ENCODE measurements around the gene HOXD10. TPM values are rescaled to one million over a fixed set of nuclear protein-coding genes. Genes with fewer than 3 reads are reported as not detected.

Gene HOXD10
- total and polyA plus RNA-seq, 9 of the 15 experiments (the other 6 are each of a cell fraction or from before 2014, with no cell fraction given): not detected

DNA sequence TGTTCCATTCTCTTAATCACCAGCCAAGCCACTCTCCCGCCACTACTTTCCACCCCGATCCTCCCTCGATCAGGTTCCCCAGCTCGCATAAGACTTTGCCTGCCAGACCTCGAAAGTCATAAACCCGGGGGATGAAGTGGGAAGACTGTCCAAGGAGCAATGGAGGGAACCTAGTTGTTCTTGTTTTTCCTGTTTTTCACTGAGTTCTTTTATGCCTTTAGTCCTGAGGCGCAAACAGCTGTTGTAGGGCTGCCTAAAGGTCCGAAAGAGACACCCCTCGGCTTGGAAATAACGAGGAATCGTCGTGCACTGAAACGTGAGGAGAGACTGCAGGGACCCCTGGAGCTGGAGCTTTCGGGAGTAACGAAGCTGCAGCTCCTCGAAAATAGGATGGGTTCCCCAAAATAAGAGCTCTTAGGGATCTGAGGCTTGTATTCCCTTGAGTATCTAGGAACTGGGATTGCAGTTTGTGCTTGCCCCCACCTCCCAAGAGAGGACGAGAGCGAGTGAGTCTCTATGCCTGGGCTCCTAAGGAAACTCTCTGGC, 18.7 kb upstream of the HOXD10 start:
- intact Hi-C loops (cut with micrococcal nuclease): loop anchor here (1.0 to 5.0 kb wide), 6 partner anchors 221 to 1351 kb away; no protein-coding TSS in a partner anchor
- Histone ChIP-seq H3K27ac (ENCODE audit: extremely low read depth, low read depth, low read length) (no peak overlapping the region), H3K4me1 (replicated peaks in 1 of 2; ENCODE audit: control insufficient read depth in 2 of 2, insufficient read depth in 2 of 2, low read length in 2 of 2) (peaks cover 8 to 29% of the 10 kb centered on the region in 2 experiments), H3K27me3 (ENCODE audit: control insufficient read depth in 2 of 2, insufficient read depth in 2 of 2, low read length in 2 of 2) (peaks cover 77 to 82% of the 10 kb centered on the region in 2 experiments), H3K9me3 (replicated peaks; ENCODE audit: control insufficient read depth, insufficient read depth, low read depth, low read length) (no peaks in the 10 kb centered on the region), H3K4me3 (no peak overlapping the region), H3K79me2 (ENCODE audit: control insufficient read depth, insufficient read depth, low read length) (no peaks in the 10 kb centered on the region), H2AFZ (ENCODE audit: low read depth, low read length) (peak overlapping the region; percentile 79; the same call in 1 of the 2 replicates), H3K9me1 (ENCODE audit: control insufficient read depth, insufficient read depth, low read length) (no peaks in the 10 kb centered on the region), H3K36me3 (ENCODE audit: control insufficient read depth, insufficient read depth, low read length) (no peaks in the 10 kb centered on the region), H4K20me1 (replicated peaks; ENCODE audit: control insufficient read depth, insufficient read depth, low read length) (peaks cover 17% of the 10 kb centered on the region; the same call in 1 of the 2 replicates), H3K9ac (ENCODE audit: insufficient read depth in 1 of 2, low read depth in 2 of 2, low read length in 2 of 2) (peak overlapping the region in 1 of 2 experiments; percentile 92; a peak in 2 of 4 replicates), H3K4me2 (ENCODE audit: insufficient read depth, low read length) (peak overlapping the region; percentile 72)
- no peak for TF ChIP-seq ZBTB8A (IDR thresholded peaks at IDR 0.05; ENCODE audit: partially characterized antibody)
- peak in 1 of 2 experiments; percentile 19; a peak in 1 of 4 replicates for TF ChIP-seq NRF1 (conservative IDR thresholded peaks at IDR 0.05 in 1 of 2, IDR thresholded peaks at IDR 0.05 in 1 of 2)
- 0 out of 2 replicates have a peak, but pooled peaks have one; percentile 37 for TF ChIP-seq ELF4 (CRISPR knock-in tag; IDR thresholded peaks at IDR 0.05)
- 0 out of 2 replicates have a peak, but pooled peaks have one; percentile 0 for TF ChIP-seq CC2D1A (IDR thresholded peaks at IDR 0.05)
- TF ChIP-seq ZNF431 (CRISPR knock-in tag; IDR thresholded peaks at IDR 0.05): no peak
- TF ChIP-seq, protein P1, sequence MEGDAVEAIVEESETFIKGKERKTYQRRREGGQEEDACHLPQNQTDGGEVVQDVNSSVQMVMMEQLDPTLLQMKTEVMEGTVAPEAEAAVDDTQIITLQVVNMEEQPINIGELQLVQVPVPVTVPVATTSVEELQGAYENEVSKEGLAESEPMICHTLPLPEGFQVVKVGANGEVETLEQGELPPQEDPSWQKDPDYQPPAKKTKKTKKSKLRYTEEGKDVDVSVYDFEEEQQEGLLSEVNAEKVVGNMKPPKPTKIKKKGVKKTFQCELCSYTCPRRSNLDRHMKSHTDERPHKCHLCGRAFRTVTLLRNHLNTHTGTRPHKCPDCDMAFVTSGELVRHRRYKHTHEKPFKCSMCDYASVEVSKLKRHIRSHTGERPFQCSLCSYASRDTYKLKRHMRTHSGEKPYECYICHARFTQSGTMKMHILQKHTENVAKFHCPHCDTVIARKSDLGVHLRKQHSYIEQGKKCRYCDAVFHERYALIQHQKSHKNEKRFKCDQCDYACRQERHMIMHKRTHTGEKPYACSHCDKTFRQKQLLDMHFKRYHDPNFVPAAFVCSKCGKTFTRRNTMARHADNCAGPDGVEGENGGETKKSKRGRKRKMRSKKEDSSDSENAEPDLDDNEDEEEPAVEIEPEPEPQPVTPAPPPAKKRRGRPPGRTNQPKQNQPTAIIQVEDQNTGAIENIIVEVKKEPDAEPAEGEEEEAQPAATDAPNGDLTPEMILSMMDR (IDR thresholded peaks at IDR 0.05 in 2 of 3, conservative IDR thresholded peaks at IDR 0.05 in 1 of 3; ENCODE audit: insufficient read depth in 2 of 3, low read depth in 1 of 3, low read length in 3 of 3): 0 out of 6 replicates have a peak, but pooled peaks of 1 of the 3 experiments have one; percentile 7
- TF ChIP-seq, protein P2, sequence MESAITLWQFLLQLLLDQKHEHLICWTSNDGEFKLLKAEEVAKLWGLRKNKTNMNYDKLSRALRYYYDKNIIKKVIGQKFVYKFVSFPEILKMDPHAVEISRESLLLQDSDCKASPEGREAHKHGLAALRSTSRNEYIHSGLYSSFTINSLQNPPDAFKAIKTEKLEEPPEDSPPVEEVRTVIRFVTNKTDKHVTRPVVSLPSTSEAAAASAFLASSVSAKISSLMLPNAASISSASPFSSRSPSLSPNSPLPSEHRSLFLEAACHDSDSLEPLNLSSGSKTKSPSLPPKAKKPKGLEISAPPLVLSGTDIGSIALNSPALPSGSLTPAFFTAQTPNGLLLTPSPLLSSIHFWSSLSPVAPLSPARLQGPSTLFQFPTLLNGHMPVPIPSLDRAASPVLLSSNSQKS (CRISPR knock-in tag; IDR thresholded peaks at IDR 0.05): no peak
- TF ChIP-seq, protein P3, sequence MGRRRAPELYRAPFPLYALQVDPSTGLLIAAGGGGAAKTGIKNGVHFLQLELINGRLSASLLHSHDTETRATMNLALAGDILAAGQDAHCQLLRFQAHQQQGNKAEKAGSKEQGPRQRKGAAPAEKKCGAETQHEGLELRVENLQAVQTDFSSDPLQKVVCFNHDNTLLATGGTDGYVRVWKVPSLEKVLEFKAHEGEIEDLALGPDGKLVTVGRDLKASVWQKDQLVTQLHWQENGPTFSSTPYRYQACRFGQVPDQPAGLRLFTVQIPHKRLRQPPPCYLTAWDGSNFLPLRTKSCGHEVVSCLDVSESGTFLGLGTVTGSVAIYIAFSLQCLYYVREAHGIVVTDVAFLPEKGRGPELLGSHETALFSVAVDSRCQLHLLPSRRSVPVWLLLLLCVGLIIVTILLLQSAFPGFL (CRISPR knock-in tag; IDR thresholded peaks at IDR 0.05): 0 out of 2 replicates have a peak, but pooled peaks have one; percentile 35
- TF ChIP-seq ZSCAN29 (IDR thresholded peaks at IDR 0.05): no peak
- in situ Hi-C loops (cut with MboI): loop anchor here (5.0 to 25.0 kb wide), 2 partner anchors 736 to 1061 kb away; no protein-coding TSS in a partner anchor
- no TSS peak for BruUV-seq (replicated peaks)
- DNase-seq (ENCODE audit: extremely low read depth in 1 of 4, low spot score in 3 of 4) (no peak), ATAC-seq (no peak; the same call in 2 of the 3 replicates), FAIRE-seq (no peak)
- CTCF ChIA-PET (ENCODE audit: low intra/inter-chr PET ratio): interaction anchor here (0.6 to 2.7 kb wide), 5 partner anchors 10 to 1067 kb away, joined by 3 to 13 read pairs (median 4); no protein-coding TSS in a partner anchor
- WGBS (ENCODE audit: insufficient coverage, low coverage, missing lambda C conversion rate): under 1% methylated on average over 18 of the region's 18 CpGs
- POLR2A ChIA-PET: interaction anchor here (0.6 to 0.7 kb wide), 2 partner anchors 696 to 926 kb away, joined by 3 read pairs; no protein-coding TSS in a partner anchor
